IMR-90 (cell line): ENCODE results near the gene CATSPERZ. TPM values are rescaled to one million over a fixed set of nuclear protein-coding genes. Genes with fewer than 3 reads are reported as not detected.

Source experiments
- ATAC-seq: fragments of 200-7000 bp; cut with Tn5 transposase; 2 replicates; pipeline ENCODE4 v1.9.1; 2020; ENCODE audit warnings: low read depth, mild to moderate bottlenecking, moderate library complexity
- BruUV-seq: library from RNA; stranded (reverse); fragments of 400-500 nt; replicated peaks from 2 replicates; lab custom pipeline; 2021; lab: Mats Ljungman, UMichigan
- CTCF ChIA-PET: fragments of 300-600 bp; formaldehyde crosslinking; extraction: SDS; loops from one replicate; lab custom pipeline; 2021; ENCODE audit warnings: antibody characterized with exemption; lab: Yijun Ruan, JAX
- POLR2A ChIA-PET: fragments of 300-600 bp; sonication (Branson Sonifier 250); formaldehyde crosslinking; loops from one replicate; lab custom pipeline; 2022; ENCODE audit warnings: antibody characterized with exemption; ENCODE audit not compliant: unreplicated experiment; lab: Charles Lee
- DNase-seq: peaks from one replicate; pipeline ENCODE4 v3.0.0; 2013
- H2AFZ ChIP-seq: replicated peaks from 2 replicates; pipeline ENCODE3; 2013; ENCODE audit warnings: low read length, mild to moderate bottlenecking; ENCODE audit not compliant: poor library complexity
- H2AK5ac ChIP-seq: 2 replicates; pipeline ENCODE4 v1.6.1; 2013; ENCODE audit warnings: low read depth, low read length, inconsistent platforms
- H2AK9ac ChIP-seq: replicated peaks from 2 replicates; pipeline ENCODE3; 2013; ENCODE audit warnings: mild to moderate bottlenecking, low read depth, low read length, moderate library complexity; ENCODE audit not compliant: poor library complexity
- H2BK120ac ChIP-seq: 2 replicates; pipeline ENCODE4 v1.6.1; 2013; ENCODE audit warnings: low read depth, low read length, inconsistent platforms
- H2BK15ac ChIP-seq: 3 replicates; pipeline ENCODE4 v1.6.1; 2013; ENCODE audit warnings: low read depth, low read length, inconsistent platforms
- H2BK20ac ChIP-seq: 2 replicates; pipeline ENCODE4 v1.6.1; 2013; ENCODE audit warnings: low read depth, mild to moderate bottlenecking, inconsistent platforms, low read length, moderate library complexity
- H2BK5ac ChIP-seq: 2 replicates; pipeline ENCODE4 v1.6.1; 2013; ENCODE audit warnings: mild to moderate bottlenecking, low read depth, low read length, inconsistent platforms; ENCODE audit not compliant: poor library complexity, severe bottlenecking
- H3K14ac ChIP-seq: replicated peaks from 2 replicates; pipeline ENCODE4 v1.6.1; 2013; ENCODE audit warnings: low read depth, low read length, inconsistent platforms
- H3K18ac ChIP-seq: 2 replicates; pipeline ENCODE4 v1.6.1; 2013; ENCODE audit warnings: low read depth, low read length, control low read depth
- H3K23ac ChIP-seq: 2 replicates; pipeline ENCODE4 v1.6.1; 2013; ENCODE audit warnings: low read depth, low read length, inconsistent platforms
- H3K27ac ChIP-seq: 2 replicates; pipeline ENCODE4 v1.5.1; 2013; ENCODE audit warnings: mild to moderate bottlenecking, control low read depth, low read length; ENCODE audit not compliant: insufficient read depth
- H3K27me3 ChIP-seq: 2 replicates; pipeline ENCODE4 v1.6.1; 2013; ENCODE audit warnings: low read length; ENCODE audit not compliant: control insufficient read depth, insufficient read depth
- H3K36me3 ChIP-seq: 2 replicates; pipeline ENCODE4 v1.6.1; 2013; ENCODE audit warnings: low read length, mixed read lengths; ENCODE audit not compliant: control insufficient read depth, insufficient read depth
- H3K4ac ChIP-seq: 2 replicates; pipeline ENCODE4 v1.6.1; 2013; ENCODE audit warnings: low read depth, low read length, inconsistent platforms
- H3K4me1 ChIP-seq: 2 replicates; pipeline ENCODE4 v1.6.1; 2013; ENCODE audit warnings: low read length, mixed read lengths; ENCODE audit not compliant: control insufficient read depth, insufficient read depth
- H3K4me2 ChIP-seq: 2 replicates; pipeline ENCODE4 v1.6.1; 2013; ENCODE audit warnings: low read depth, mild to moderate bottlenecking, control low read depth, low read length, moderate library complexity
- H3K4me3 ChIP-seq: 2 replicates; pipeline ENCODE4 v1.5.1; 2013; ENCODE audit warnings: low read depth, mild to moderate bottlenecking, control low read depth, low read length, moderate library complexity; ENCODE audit not compliant: insufficient read depth
- H3K56ac ChIP-seq: 2 replicates; pipeline ENCODE4 v1.6.1; 2013; ENCODE audit warnings: low read length, inconsistent platforms; ENCODE audit not compliant: insufficient read depth; ENCODE audit errors: extremely low read depth
- H3K79me1 ChIP-seq, 2 experiments: 2 replicates each; pipeline ENCODE4 v1.6.1; 2013; ENCODE audit warnings: low read length in 2 of 2, inconsistent platforms in 1 of 2, low read depth in 1 of 2
- H3K9ac ChIP-seq: 2 replicates; pipeline ENCODE4 v1.6.1; 2013; ENCODE audit warnings: low read depth, low read length, control low read depth
- H3K9me1 ChIP-seq: 2 replicates; pipeline ENCODE4 v1.6.1; 2013; ENCODE audit warnings: low read length, inconsistent platforms; ENCODE audit not compliant: insufficient read depth
- H3K9me3 ChIP-seq: 2 replicates; pipeline ENCODE4 v1.6.1; 2013; ENCODE audit warnings: low read length; ENCODE audit not compliant: control insufficient read depth, insufficient read depth
- H4K20me1 ChIP-seq: 2 replicates; pipeline ENCODE4 v1.6.1; 2013; ENCODE audit warnings: low read length, inconsistent platforms; ENCODE audit not compliant: insufficient read depth
- H4K5ac ChIP-seq: 2 replicates; pipeline ENCODE4 v1.6.1; 2013; ENCODE audit warnings: mild to moderate bottlenecking, low read depth, low read length, control low read depth
- H4K8ac ChIP-seq, 2 experiments: 2 replicates each; pipeline ENCODE4 v1.6.1; 2013; ENCODE audit warnings: low read depth in 2 of 2, low read length in 2 of 2, control low read depth in 1 of 2, inconsistent platforms in 1 of 2
- H4K91ac ChIP-seq: 2 replicates; pipeline ENCODE4 v1.6.1; 2013; ENCODE audit warnings: low read depth, low read length, inconsistent platforms; ENCODE audit not compliant: insufficient read depth
- BHLHE40 ChIP-seq: fragments of 150-350 bp; IDR thresholded peaks from 2 replicates; pipeline ENCODE4 v1.6.1; 2016; ENCODE audit warnings: mild to moderate bottlenecking, low read depth, low read length
- CEBPB ChIP-seq: IDR thresholded peaks from 2 replicates; pipeline ENCODE4 v1.6.1; 2012; ENCODE audit warnings: low read depth, low read length, improper control_type of control experiment
- CHD1 ChIP-seq: IDR thresholded peaks from 2 replicates; pipeline ENCODE4 v1.6.1; 2012; ENCODE audit warnings: low read depth, low read length, improper control_type of control experiment
- FOS ChIP-seq: fragments of 150-350 bp; IDR thresholded peaks from 2 replicates; pipeline ENCODE4 v1.6.1; 2016; ENCODE audit warnings: low read depth, low read length
- MAFK ChIP-seq: IDR thresholded peaks from 2 replicates; pipeline ENCODE4 v1.6.1; 2012; ENCODE audit warnings: low read depth, low read length, improper control_type of control experiment
- MAZ ChIP-seq: IDR thresholded peaks from 2 replicates; pipeline ENCODE4 v1.6.1; 2012; ENCODE audit warnings: low read depth, mild to moderate bottlenecking, low read length, improper control_type of control experiment, moderate library complexity, borderline replicate concordance
- MXI1 ChIP-seq: IDR thresholded peaks from 2 replicates; pipeline ENCODE4 v1.6.1; 2012; ENCODE audit warnings: low read depth, mild to moderate bottlenecking, low read length, moderate library complexity, borderline replicate concordance
- NFE2L2 ChIP-seq: fragments of 150-350 bp; IDR thresholded peaks from 2 replicates; pipeline ENCODE4 v1.6.1; 2016; ENCODE audit warnings: low read depth, mild to moderate bottlenecking, low read length
- POLR2A ChIP-seq: IDR thresholded peaks from 2 replicates; pipeline ENCODE4 v1.6.1; 2012; ENCODE audit warnings: mild to moderate bottlenecking, low read depth, low read length
- RAD21 ChIP-seq: IDR thresholded peaks from 2 replicates; pipeline ENCODE4 v1.6.1; 2012; ENCODE audit warnings: low read length, improper control_type of control experiment
- RCOR1 ChIP-seq: IDR thresholded peaks from 2 replicates; pipeline ENCODE4 v1.6.1; 2012; ENCODE audit warnings: mild to moderate bottlenecking, low read length, improper control_type of control experiment; ENCODE audit not compliant: insufficient replicate concordance
- RFX5 ChIP-seq: IDR thresholded peaks from 2 replicates; pipeline ENCODE4 v1.8.0; 2012; ENCODE audit warnings: low read depth, mild to moderate bottlenecking, low read length, moderate library complexity
- SMC3 ChIP-seq: fragments of 150-350 bp; IDR thresholded peaks from 2 replicates; pipeline ENCODE4 v1.6.1; 2016; ENCODE audit warnings: low read depth, mild to moderate bottlenecking, antibody characterized with exemption, low read length, moderate library complexity
- WGBS, 2 experiments: methylation state at CpG; one replicate each; pipeline versions ENCODE4 v1.1.5 to v1.1.7; 2013; ENCODE audit warnings: missing lambda C conversion rate in 2 of 2; ENCODE audit not compliant: insufficient read length in 1 of 2; ENCODE audit errors: extremely low coverage in 2 of 2; 5-methylcytosine and 5-hydroxymethylcytosine counted together
- dilution Hi-C: fragments of 300-500 bp; cut with HindIII; formaldehyde crosslinking; loops from one replicate; pipeline ENCODE4 v1.14.3; 2018; ENCODE audit warnings: low sequenced_read_pairs; ENCODE audit not compliant: unreplicated experiment
- in situ Hi-C: fragments of 300-500 bp; cut with MboI; formaldehyde crosslinking; loops from 3 replicates; pipeline ENCODE4 v1.14.3; 2019; ENCODE audit warnings: low sequenced_read_pairs, inconsistent platforms, mixed read lengths
- intact Hi-C: fragments of 100-400 bp; cut with micrococcal nuclease; formaldehyde crosslinking; loops from 2 replicates; pipeline ENCODE4 v1.10.0; 2022
- polyA plus RNA-seq, 3 experiments: library from polyadenylated mRNA; depleted of rRNA; stranded (reverse); fragments of >200 nt; gene quantifications; 2 replicates each; pipeline ENCODE4 v1.2.3, GENCODE V29; 2012; ENCODE audit warnings: low replicate concordance in 1 of 3
- total RNA-seq: library from RNA; depleted of rRNA; stranded (reverse); fragments of >200 nt; gene quantifications from 2 replicates; pipeline ENCODE4 v1.2.3, GENCODE V29; 2012
- TF ChIP-seq, protein P1 (sequence below): fragments of 150-350 bp; IDR thresholded peaks from 2 replicates; pipeline ENCODE4 v1.6.1; 2017; ENCODE audit warnings: mild to moderate bottlenecking, antibody characterized with exemption, low read length, low read depth
- TF ChIP-seq, protein P2 (sequence below): conservative IDR thresholded peaks from 2 replicates; pipeline ENCODE4 v1.5.1; 2012; ENCODE audit warnings: mild to moderate bottlenecking, low read depth, low read length, improper control_type of control experiment
- TF ChIP-seq, protein P3 (sequence below): fragments of 150-350 bp; IDR thresholded peaks from 2 replicates; pipeline ENCODE4 v1.6.1; 2016; ENCODE audit warnings: low read depth, mild to moderate bottlenecking, low read length, moderate library complexity, borderline replicate concordance

CATSPERZ gene
- total and polyA plus RNA-seq, 2 of the 4 experiments (the other 2 are of a cell fraction), result not detected

DNA sequence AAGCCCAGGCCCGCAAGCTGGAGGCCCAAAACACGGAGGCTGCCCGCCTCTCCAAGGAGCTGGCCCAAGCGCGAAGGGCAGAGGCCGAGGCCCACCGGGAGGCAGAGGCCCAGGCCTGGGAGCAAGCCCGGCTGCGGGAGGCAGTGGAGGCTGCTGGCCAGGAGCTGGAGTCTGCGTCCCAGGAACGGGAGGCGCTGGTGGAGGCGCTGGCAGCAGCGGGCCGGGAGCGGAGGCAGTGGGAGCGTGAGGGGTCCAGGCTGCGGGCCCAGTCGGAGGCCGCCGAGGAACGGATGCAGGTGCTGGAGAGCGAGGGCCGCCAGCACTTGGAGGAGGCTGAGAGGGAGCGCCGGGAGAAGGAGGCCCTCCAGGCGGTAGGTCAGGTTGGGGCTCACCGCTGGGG lies 44.6 kb downstream of the CATSPERZ start:
- Histone ChIP-seq H3K23ac (no peak overlapping the region), H3K18ac (no peak overlapping the region), H3K9me1 (no peaks in the 10 kb centered on the region), H3K56ac (no peak overlapping the region), H4K8ac (no peak overlapping the region), H2BK20ac (no peak overlapping the region), H2AFZ (no peak overlapping the region), H2BK15ac (no peak overlapping the region), H3K4me2 (no peak overlapping the region), H3K14ac (no peak overlapping the region), H3K9ac (no peak overlapping the region), H3K4me1 (peaks cover 6% of the 10 kb centered on the region), H3K4ac (no peak overlapping the region), H3K36me3 (no peaks in the 10 kb centered on the region), H2BK120ac (no peak overlapping the region), H3K27me3 (peaks cover 6% of the 10 kb centered on the region; the same call in 1 of the 2 replicates), H3K27ac (no peak overlapping the region), H2BK5ac (no peak overlapping the region), H2AK9ac (no peak overlapping the region), H3K79me1 (no peaks in the 10 kb centered on the region), H2AK5ac (no peak overlapping the region), H4K91ac (no peak overlapping the region), H4K5ac (no peak overlapping the region), H4K20me1 (no peaks in the 10 kb centered on the region), H3K4me3 (no peak overlapping the region), H3K9me3 (no peaks in the 10 kb centered on the region)
- ChIA-PET CTCF (no interaction called here), POLR2A (no interaction called here)
- no peak for ATAC-seq
- in situ Hi-C loops, result no loop called here
- BruUV-seq, result no TSS peak
- TF ChIP-seq SMC3 (no peak), RFX5 (no peak), CEBPB (no peak), MAZ (no peak), NFE2L2 (no peak), MAFK (no peak), BHLHE40 (no peak), FOS (no peak), POLR2A (no peak), RCOR1 (no peak), RAD21 (no peak), MXI1 (no peak), CHD1 (no peak)
- TF ChIP-seq, protein P1, sequence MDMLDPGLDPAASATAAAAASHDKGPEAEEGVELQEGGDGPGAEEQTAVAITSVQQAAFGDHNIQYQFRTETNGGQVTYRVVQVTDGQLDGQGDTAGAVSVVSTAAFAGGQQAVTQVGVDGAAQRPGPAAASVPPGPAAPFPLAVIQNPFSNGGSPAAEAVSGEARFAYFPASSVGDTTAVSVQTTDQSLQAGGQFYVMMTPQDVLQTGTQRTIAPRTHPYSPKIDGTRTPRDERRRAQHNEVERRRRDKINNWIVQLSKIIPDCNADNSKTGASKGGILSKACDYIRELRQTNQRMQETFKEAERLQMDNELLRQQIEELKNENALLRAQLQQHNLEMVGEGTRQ, result no peak
- TF ChIP-seq, protein P2, sequence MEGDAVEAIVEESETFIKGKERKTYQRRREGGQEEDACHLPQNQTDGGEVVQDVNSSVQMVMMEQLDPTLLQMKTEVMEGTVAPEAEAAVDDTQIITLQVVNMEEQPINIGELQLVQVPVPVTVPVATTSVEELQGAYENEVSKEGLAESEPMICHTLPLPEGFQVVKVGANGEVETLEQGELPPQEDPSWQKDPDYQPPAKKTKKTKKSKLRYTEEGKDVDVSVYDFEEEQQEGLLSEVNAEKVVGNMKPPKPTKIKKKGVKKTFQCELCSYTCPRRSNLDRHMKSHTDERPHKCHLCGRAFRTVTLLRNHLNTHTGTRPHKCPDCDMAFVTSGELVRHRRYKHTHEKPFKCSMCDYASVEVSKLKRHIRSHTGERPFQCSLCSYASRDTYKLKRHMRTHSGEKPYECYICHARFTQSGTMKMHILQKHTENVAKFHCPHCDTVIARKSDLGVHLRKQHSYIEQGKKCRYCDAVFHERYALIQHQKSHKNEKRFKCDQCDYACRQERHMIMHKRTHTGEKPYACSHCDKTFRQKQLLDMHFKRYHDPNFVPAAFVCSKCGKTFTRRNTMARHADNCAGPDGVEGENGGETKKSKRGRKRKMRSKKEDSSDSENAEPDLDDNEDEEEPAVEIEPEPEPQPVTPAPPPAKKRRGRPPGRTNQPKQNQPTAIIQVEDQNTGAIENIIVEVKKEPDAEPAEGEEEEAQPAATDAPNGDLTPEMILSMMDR, result no peak
- TF ChIP-seq, protein P3, sequence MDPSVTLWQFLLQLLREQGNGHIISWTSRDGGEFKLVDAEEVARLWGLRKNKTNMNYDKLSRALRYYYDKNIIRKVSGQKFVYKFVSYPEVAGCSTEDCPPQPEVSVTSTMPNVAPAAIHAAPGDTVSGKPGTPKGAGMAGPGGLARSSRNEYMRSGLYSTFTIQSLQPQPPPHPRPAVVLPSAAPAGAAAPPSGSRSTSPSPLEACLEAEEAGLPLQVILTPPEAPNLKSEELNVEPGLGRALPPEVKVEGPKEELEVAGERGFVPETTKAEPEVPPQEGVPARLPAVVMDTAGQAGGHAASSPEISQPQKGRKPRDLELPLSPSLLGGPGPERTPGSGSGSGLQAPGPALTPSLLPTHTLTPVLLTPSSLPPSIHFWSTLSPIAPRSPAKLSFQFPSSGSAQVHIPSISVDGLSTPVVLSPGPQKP, result no peak
- intact Hi-C loops, result no loop called here
- dilution Hi-C loops, result no loop called here
- WGBS, 2 experiments, result 93% methylated on average over 25 of the region's 28 CpGs; no CpG with 5 or more reads in 1 of the 2 experiments
- DNase-seq, result no peak
